A549 (cell line): Measurements from ENCODE around the gene PGGHG.

Source experiments
- CBX8 ChIP-seq: fragments of 200-600 bp; sonication (generic); IDR thresholded peaks from 2 replicates; pipeline ENCODE4 v1.6.1; 2016
- CEBPB ChIP-seq, 2 experiments: fragments of >200 bp in 1 of 2; sonication (Bioruptor Twin) in 1 of 2; formaldehyde crosslinking in 1 of 2; IDR thresholded peaks; 2 replicates each; pipeline ENCODE4 v1.6.1; 2012 to 2016
- KDM1A ChIP-seq: fragments of 200-600 bp; sonication (generic); IDR thresholded peaks from 2 replicates; pipeline ENCODE4 v1.6.1; 2016; ENCODE audit warnings: low read depth, mild to moderate bottlenecking
- NR3C1 ChIP-seq: fragments of >200 bp; sonication (Bioruptor Twin); formaldehyde crosslinking; IDR thresholded peaks from 3 replicates; pipeline ENCODE4 v1.6.1; 2017
- POLR2A ChIP-seq: IDR thresholded peaks from 2 replicates; pipeline ENCODE4 v1.6.1; 2012; ENCODE audit warnings: mild to moderate bottlenecking, low read length
- RAD21 ChIP-seq, 2 experiments: fragments of >200 bp in 1 of 2; sonication (Bioruptor Twin) in 1 of 2; formaldehyde crosslinking in 1 of 2; IDR thresholded peaks in 1 of 2; conservative IDR thresholded peaks in 1 of 2; 2 replicates in 1 of 2; 3 replicates in 1 of 2; pipeline ENCODE4 v1.6.1; 2012 to 2018; ENCODE audit warnings: inconsistent platforms in 1 of 2
- RCOR1 ChIP-seq: fragments of 150-350 bp; IDR thresholded peaks from 2 replicates; pipeline ENCODE4 v1.6.1; 2014; ENCODE audit warnings: antibody characterized with exemption, low read length, low read depth
- SMC3 ChIP-seq: fragments of >200 bp; sonication (Bioruptor Twin); formaldehyde crosslinking; IDR thresholded peaks from 3 replicates; pipeline ENCODE4 v1.6.1; 2018; ENCODE audit warnings: inconsistent platforms
- TF ChIP-seq, protein P1 (sequence below): fragments of 250-450 bp; sonication (Bioruptor Pico); IDR thresholded peaks from 2 replicates; pipeline ENCODE4 v1.5.0; 2020; ENCODE audit warnings: low read depth, mild to moderate bottlenecking, moderate library complexity
- TF ChIP-seq, protein P2 (sequence below): fragments of >200 bp; sonication (Bioruptor Twin); formaldehyde crosslinking; IDR thresholded peaks from 3 replicates; pipeline ENCODE4 v1.5.1; 2016
- TF ChIP-seq, protein P3 (sequence below): IDR thresholded peaks from 2 replicates; pipeline ENCODE4 v1.6.1; 2012
- TF ChIP-seq, protein P4 (sequence below): IDR thresholded peaks from 2 replicates; pipeline ENCODE4 v1.6.1; 2012; ENCODE audit warnings: low read depth, borderline replicate concordance

DNA sequence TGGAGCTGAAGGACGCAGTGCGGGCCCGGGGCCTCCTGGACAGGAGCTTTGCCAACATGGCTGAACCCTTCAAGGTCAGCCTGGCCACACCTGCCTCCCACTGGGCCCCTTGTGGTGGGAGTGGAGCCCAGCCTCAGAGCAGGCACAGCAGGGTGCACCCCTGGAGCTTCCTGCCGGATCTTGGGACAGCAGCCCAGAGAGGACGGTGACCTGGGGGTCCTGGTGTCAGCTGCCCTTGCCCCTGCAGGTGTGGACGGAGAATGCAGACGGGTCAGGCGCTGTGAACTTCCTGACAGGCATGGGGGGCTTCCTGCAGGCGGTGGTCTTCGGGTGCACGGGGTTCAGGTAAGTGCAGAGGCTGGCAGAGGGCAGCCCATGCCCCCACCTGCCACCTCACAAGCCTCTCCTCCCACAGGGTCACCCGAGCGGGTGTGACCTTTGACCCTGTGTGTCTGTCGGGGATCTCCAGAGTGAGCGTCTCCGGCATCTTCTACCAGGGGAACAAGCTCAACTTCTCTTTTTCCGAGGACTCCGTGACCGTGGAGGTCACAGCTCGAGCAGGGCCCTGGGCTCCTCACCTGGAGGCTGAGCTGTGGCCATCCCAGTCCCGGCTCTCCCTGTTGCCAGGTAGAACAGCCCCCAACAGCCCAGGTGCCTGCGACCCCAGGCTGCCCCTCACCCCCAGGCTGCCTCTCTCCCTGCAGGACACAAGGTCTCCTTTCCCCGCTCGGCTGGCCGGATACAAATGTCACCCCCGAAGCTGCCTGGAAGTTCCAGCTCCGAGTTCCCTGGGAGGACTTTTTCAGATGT lies 5.1 kb downstream of the PGGHG start:
- TF ChIP-seq POLR2A (no peak), CBX8 (no peak), CEBPB (IDR thresholded peaks at IDR 0.05) (no peak), KDM1A (no peak), RCOR1 (no peak), SMC3 (no peak), NR3C1 (no peak), RAD21 (conservative IDR thresholded peaks at IDR 0.05 in 1 of 2, IDR thresholded peaks at IDR 0.05 in 1 of 2) (no peak)
- TF ChIP-seq, protein P1, sequence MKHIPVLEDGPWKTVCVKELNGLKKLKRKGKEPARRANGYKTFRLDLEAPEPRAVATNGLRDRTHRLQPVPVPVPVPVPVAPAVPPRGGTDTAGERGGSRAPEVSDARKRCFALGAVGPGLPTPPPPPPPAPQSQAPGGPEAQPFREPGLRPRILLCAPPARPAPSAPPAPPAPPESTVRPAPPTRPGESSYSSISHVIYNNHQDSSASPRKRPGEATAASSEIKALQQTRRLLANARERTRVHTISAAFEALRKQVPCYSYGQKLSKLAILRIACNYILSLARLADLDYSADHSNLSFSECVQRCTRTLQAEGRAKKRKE (CRISPR knock-in tag): no peak
- TF ChIP-seq, protein P2, sequence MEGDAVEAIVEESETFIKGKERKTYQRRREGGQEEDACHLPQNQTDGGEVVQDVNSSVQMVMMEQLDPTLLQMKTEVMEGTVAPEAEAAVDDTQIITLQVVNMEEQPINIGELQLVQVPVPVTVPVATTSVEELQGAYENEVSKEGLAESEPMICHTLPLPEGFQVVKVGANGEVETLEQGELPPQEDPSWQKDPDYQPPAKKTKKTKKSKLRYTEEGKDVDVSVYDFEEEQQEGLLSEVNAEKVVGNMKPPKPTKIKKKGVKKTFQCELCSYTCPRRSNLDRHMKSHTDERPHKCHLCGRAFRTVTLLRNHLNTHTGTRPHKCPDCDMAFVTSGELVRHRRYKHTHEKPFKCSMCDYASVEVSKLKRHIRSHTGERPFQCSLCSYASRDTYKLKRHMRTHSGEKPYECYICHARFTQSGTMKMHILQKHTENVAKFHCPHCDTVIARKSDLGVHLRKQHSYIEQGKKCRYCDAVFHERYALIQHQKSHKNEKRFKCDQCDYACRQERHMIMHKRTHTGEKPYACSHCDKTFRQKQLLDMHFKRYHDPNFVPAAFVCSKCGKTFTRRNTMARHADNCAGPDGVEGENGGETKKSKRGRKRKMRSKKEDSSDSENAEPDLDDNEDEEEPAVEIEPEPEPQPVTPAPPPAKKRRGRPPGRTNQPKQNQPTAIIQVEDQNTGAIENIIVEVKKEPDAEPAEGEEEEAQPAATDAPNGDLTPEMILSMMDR: no peak
- TF ChIP-seq, protein P3, sequence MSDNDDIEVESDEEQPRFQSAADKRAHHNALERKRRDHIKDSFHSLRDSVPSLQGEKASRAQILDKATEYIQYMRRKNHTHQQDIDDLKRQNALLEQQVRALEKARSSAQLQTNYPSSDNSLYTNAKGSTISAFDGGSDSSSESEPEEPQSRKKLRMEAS: no peak
- TF ChIP-seq, protein P4, sequence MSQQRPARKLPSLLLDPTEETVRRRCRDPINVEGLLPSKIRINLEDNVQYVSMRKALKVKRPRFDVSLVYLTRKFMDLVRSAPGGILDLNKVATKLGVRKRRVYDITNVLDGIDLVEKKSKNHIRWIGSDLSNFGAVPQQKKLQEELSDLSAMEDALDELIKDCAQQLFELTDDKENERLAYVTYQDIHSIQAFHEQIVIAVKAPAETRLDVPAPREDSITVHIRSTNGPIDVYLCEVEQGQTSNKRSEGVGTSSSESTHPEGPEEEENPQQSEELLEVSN: no peak
